ENCODE measurements around the gene BCL10. TPM values are rescaled to one million over a fixed set of nuclear protein-coding genes. Genes with fewer than 3 reads are reported as not detected.

Gene BCL10
- total RNA-seq, 2 experiments from 2014 or later, result 50.0 to 52.0 TPM

- H3K9me3 ChIP-seq (ENCODE audit: control insufficient read depth in 1 of 2, insufficient read depth in 1 of 2, low read length in 2 of 2), result no peaks in the 10 kb centered on the region
- Mint-ChIP-seq H3K4me3 (peak overlapping the region; percentile 3), H3K9me3 (no peaks in the 10 kb centered on the region), H3K27me3 (no peaks in the 10 kb centered on the region), H3K36me3 (ENCODE audit: low read depth) (peaks cover 10% of the 10 kb centered on the region), H3K27ac (peak overlapping the region; percentile 13), H3K4me1 (ENCODE audit: low read depth) (peaks cover 37% of the 10 kb centered on the region)
- H3K27me3 ChIP-seq (ENCODE audit: control insufficient read depth in 1 of 2, insufficient read depth in 2 of 2, low read length in 2 of 2), result no peaks in the 10 kb centered on the region
- DNase-seq, result peak in 5 of 14 experiments; percentile 16 to 70 (median 51)
- ChIA-PET CTCF (interaction anchor here (4.0 to 11.2 kb wide), 2 partner anchors 20 to 334 kb away, joined by 27 to 119 read pairs; partner anchors contain the start of gene C1orf52), POLR2A (interaction anchor here (0.7 kb wide), 1 partner anchor 1804 kb away, joined by 3 read pairs; no protein-coding TSS in a partner anchor)
- H3K4me3 ChIP-seq (ENCODE audit: low read length), result no peak overlapping the region
- intact Hi-C loops (cut with DNase I, micrococcal nuclease), result loop anchor here (5.0 to 10.0 kb wide), 8 partner anchors 77 to 774 kb away; partner anchors contain the start of genes CTBS (in 2 of the 2), GNG5 (in 1 of the 2), SPATA1 (in 1 of the 2) and SSX2IP (in 1 of the 2)
- no peak for TF ChIP-seq CTCF (IDR thresholded peaks at IDR 0.05)
- H3K27ac ChIP-seq (ENCODE audit: low read depth in 1 of 2, low read length in 2 of 2), result peak overlapping the region in 1 of 2 donors; percentile 31
- H3K4me1 ChIP-seq (ENCODE audit: insufficient read depth, low read length), result peaks cover 28% of the 10 kb centered on the region
- ATAC-seq (ENCODE audit: poor library complexity), result no peak
- no peaks in the 10 kb centered on the region for H3K36me3 ChIP-seq (ENCODE audit: insufficient read depth, low read length)
These were observed 2.5 kb upstream of the BCL10 start for GRCh38 chr1:85278853-85279314.

- POLR2A ChIA-PET, result interaction anchor here (1.8 to 3.8 kb wide), 4 partner anchors 8 to 704 kb away, joined by 6 to 104 read pairs (median 23); partner anchors contain the start of genes C1orf52 and CTBS
- Mint-ChIP-seq H3K9me3 (no peaks in the 10 kb centered on the region), H3K36me3 (ENCODE audit: low read depth) (peaks cover 21% of the 10 kb centered on the region), H3K4me3 (no peak overlapping the region), H3K27ac (peak overlapping the region; percentile 95), H3K27me3 (no peaks in the 10 kb centered on the region), H3K4me1 (ENCODE audit: low read depth) (peaks cover 48% of the 10 kb centered on the region)
- Histone ChIP-seq H3K27me3 (ENCODE audit: control insufficient read depth in 1 of 2, insufficient read depth in 2 of 2, low read length in 2 of 2) (no peaks in the 10 kb centered on the region), H3K4me3 (ENCODE audit: low read length) (no peak overlapping the region), H3K9me3 (ENCODE audit: control insufficient read depth in 1 of 2, insufficient read depth in 1 of 2, low read length in 2 of 2) (no peaks in the 10 kb centered on the region), H3K36me3 (ENCODE audit: insufficient read depth, low read length) (no peaks in the 10 kb centered on the region), H3K27ac (ENCODE audit: low read depth in 1 of 2, low read length in 2 of 2) (no peak overlapping the region), H3K4me1 (ENCODE audit: insufficient read depth, low read length) (peaks cover 28% of the 10 kb centered on the region)
- CTCF ChIA-PET, result interaction anchor here (0.7 to 11.2 kb wide), 4 partner anchors 18 to 1109 kb away, joined by 3 to 119 read pairs (median 16); partner anchors contain the start of gene C1orf52
- no peak for TF ChIP-seq CTCF (IDR thresholded peaks at IDR 0.05)
- DNase-seq (no peak), ATAC-seq (ENCODE audit: poor library complexity) (no peak)
- intact Hi-C loops (cut with DNase I, micrococcal nuclease), result loop anchor here (1.0 to 10.0 kb wide), 10 partner anchors 19 to 773 kb away; partner anchors contain the start of genes CTBS (in 2 of the 2), C1orf52 (in 1 of the 2), GNG5 (in 1 of the 2) and SPATA1 (in 1 of the 2)
These were observed 1.4 kb upstream of the BCL10 start for GRCh38 chr1:85277802-85278201.

- peaks cover 52% of the 10 kb centered on the region for H3K4me1 Mint-ChIP-seq (ENCODE audit: low read depth)
- no peak for ATAC-seq (ENCODE audit: poor library complexity)
These were observed 677 bp upstream of the BCL10 start for GRCh38 chr1:85276978-85277639.

More at GRCh38 chr1:85276978-85277639, 677 bp upstream of the BCL10 start:
- H3K27ac Mint-ChIP-seq, result peak overlapping the region; percentile 95
- Histone ChIP-seq H3K36me3 (ENCODE audit: insufficient read depth, low read length) (peaks cover under 1% of the 10 kb centered on the region), H3K4me3 (ENCODE audit: low read length) (peak overlapping the region; percentile 94), H3K4me1 (ENCODE audit: insufficient read depth, low read length) (peaks cover 28% of the 10 kb centered on the region), H3K9me3 (ENCODE audit: control insufficient read depth in 1 of 2, insufficient read depth in 1 of 2, low read length in 2 of 2) (no peaks in the 10 kb centered on the region), H3K27ac (ENCODE audit: low read depth in 1 of 2, low read length in 2 of 2) (peak overlapping the region; percentile 58 to 99), H3K27me3 (ENCODE audit: control insufficient read depth in 1 of 2, insufficient read depth in 2 of 2, low read length in 2 of 2) (no peaks in the 10 kb centered on the region)
- DNase-seq, result peak in 1 of 14 experiments; percentile 17
- intact Hi-C loops (cut with DNase I, micrococcal nuclease), result loop anchor here (1.0 to 10.0 kb wide), 10 partner anchors 18 to 772 kb away; partner anchors contain the start of genes CTBS (in 2 of the 2), C1orf52 (in 1 of the 2), GNG5 (in 1 of the 2) and SPATA1 (in 1 of the 2)
- TF ChIP-seq CTCF (IDR thresholded peaks at IDR 0.05), result no peak
- ChIA-PET CTCF (interaction anchor here (0.7 to 11.2 kb wide), 5 partner anchors 18 to 1109 kb away, joined by 3 to 119 read pairs (median 5); partner anchors contain the start of gene C1orf52), POLR2A (interaction anchor here (0.6 to 3.8 kb wide), 26 partner anchors 9 to 1638 kb away, joined by 3 to 104 read pairs (median 6); partner anchors contain the start of genes C1orf52, CTBS, GNG5 and HS2ST1)
- H3K9me3 Mint-ChIP-seq, result no peaks in the 10 kb centered on the region
- H3K36me3 Mint-ChIP-seq (ENCODE audit: low read depth), result peaks cover 25% of the 10 kb centered on the region
- peak overlapping the region; percentile 92 for H3K4me3 Mint-ChIP-seq
- no peaks in the 10 kb centered on the region for H3K27me3 Mint-ChIP-seq
